A375 (cell line): ENCODE results near the gene EBPL. TPM values are rescaled to one million over a fixed set of nuclear protein-coding genes. Genes with fewer than 3 reads are reported as not detected.

Source experiments
- total RNA-seq: library from RNA; depleted of rRNA; stranded (reverse); fragments of >200 nt; shearing (Covaris generic); gene quantifications from 2 replicates; pipeline ENCODE4 v1.2.3, GENCODE V29; 2014; rRNA removed

The EBPL gene
- total RNA-seq: 92.7 and 101 TPM in 2 replicates

DNA sequence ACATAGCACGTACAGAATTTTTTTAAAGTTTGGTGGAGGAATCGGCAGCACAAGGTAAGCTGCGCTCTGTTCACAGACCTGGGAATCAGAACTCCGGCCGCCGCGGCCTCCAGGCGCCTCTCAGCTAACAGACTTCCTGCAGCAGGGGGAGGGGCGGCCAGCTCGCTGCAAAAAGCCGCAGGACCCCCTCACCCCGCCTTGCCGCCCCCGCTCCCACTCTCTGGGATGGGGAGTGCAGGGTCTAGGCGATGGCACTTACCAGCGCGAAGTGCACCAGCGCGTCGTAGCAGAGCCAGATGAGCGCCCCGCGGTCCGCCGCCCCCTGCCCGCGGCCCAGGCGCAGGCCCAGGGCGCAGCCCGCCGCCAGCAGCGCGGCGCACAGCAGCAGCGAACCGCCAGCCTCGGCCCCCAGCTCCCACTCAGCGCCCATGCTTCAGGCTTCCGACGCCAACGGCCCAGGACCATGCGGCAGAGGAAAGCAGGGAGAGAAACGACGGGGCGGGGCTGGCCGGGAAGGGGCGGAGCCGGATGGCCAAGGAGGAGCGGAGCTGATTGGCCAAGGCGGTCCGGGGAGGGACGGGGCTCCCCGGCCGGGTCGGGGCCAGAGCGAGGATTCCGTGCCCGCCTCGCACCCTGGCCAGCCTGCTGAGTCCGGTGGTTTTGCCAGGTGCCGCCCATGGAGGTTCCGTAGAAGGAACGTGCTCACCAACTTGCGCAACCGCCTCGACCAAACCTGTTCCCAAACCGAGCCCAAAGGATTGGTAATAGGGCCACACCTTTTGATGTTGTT lies at the start of gene EBPL:
EBPL (minus strand) TSS at position 492 of the 790 bp plus-strand sequence; CDS start at position 430, 62 bp downstream.

DNA sequence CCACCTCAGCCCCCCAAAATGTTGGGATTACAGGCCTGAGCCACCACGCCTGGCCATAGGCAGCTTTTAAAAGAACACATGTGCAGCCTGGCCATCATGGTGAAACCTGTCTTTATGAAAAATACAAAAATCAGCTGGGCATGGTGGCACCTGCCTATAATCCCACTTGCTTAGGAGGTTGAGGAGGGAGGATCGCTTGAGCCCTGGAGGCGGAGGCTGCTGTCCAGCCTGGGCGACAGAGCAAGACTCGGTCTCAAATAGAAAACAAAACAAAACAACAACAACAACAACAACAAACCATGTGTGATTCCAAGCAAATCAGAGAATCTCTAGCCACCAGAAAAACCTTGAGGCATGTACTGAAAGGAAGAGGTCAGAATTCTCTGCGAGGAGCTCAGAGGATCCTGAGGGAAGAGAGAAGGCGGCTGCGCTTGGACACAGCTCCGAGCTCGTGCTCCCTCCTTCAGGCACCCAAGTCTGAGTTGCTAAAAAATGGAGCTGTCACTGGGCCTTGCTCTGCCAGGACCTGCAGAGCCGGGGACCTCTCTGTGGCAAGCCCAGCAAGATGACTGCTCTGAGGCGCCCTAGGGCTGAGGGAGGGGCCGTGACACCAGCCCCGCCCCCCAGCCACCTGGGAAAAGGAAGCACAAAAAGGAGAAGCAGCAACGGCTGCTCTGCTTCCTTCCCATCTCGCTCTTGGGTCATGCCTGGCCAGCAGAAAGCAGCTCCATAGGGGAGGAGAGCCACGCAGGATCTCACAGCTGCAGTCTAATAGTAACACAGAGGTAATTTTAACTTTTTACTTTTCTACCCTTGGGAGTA lies 63.2 kb downstream of the EBPL start, which contains the start of gene ARL11:
ARL11 (plus strand) TSS at position 677 of the 822 bp plus-strand sequence. CDS start 1,941 bp downstream, outside the sequence.

Other genes with a start within 250 kb of the EBPL start
- gene CAB39L, start 247.4 kb downstream of the EBPL start, total RNA-seq: 2.6 and 3.0 TPM in 2 replicates
- gene SETDB2, start 247.2 kb downstream of the EBPL start, total RNA-seq: 3.3 and 5.0 TPM in 2 replicates
- gene PHF11, start 195.5 kb downstream of the EBPL start, total RNA-seq: 4.3 and 9.0 TPM in 2 replicates
- gene RCBTB1, start 105.9 kb downstream of the EBPL start, total RNA-seq: 6.9 and 7.7 TPM in 2 replicates
- gene ARL11, start 63.0 kb downstream of the EBPL start, total RNA-seq: not detected in 2 replicates
- gene KPNA3, start 101.2 kb upstream of the EBPL start, total RNA-seq: 11.5 and 15.1 TPM in 2 replicates
- 7.6 and 8.8 TPM in 2 replicates for gene SPRYD7, start 244.9 kb upstream of the EBPL start, total RNA-seq